ENCODE measurements around the gene TRPM5.

TRPM5 gene

DNA sequence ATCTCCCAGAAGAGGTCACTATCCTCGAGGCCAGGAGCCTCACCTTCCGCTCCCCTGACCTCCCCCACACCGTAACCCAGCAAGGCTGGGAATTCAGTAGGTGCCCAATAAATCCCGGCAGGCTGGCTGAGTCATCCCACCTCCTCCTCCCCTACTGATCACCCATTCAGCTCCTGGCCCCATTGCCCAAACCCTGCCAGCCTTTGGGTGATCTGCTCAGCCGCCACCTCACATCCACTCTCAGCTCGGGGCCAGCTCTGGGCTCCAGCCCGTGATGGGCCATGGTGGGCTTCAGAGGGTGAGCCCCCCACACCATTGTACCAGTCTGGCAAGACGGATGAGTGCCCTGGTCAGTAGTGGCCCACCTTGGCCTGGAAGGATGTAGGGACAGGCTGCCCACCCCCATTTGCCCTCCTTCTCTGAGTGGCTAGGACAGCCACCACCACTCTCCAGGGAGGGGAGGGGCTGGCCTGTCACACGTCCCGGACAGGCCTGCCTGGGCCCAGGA lies 8.2 kb downstream of the TRPM5 start:
- DNase-seq (ENCODE audit: low spot score): no peak

DNA sequence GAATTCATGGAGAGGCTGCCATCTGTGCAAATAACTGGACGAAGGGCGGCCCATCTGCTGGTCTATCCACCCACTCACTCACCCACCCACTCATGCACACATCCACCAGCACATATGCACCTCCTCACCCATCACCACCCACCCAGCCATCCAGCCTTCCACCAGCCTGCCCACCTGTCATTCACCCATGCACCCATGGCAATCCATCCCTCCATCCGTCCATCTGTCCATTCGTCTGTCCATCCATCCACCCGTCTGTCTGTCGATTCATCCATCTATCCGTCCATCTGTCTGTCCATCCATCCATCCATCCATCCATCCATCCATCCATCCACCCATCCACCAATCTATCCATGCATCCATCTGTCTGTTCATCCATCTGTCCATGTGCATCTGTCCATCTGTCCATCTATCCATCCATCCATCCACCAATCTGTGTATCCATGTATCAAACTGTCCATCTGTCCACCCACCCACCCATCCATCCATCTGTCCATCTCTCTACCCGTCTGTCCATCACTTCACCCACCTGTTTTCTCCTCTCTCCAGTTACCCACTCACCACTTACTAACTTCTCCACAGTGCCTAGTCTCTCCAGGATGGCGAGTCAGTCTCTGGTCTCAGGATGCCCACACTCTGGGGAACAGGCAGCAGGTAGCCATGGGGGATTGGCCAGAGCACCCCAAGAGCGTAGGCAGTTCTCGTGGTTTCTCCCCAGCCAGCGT lies 8.9 kb downstream of the TRPM5 start:
- DNase-seq (ENCODE audit: low spot score): no peak

DNA sequence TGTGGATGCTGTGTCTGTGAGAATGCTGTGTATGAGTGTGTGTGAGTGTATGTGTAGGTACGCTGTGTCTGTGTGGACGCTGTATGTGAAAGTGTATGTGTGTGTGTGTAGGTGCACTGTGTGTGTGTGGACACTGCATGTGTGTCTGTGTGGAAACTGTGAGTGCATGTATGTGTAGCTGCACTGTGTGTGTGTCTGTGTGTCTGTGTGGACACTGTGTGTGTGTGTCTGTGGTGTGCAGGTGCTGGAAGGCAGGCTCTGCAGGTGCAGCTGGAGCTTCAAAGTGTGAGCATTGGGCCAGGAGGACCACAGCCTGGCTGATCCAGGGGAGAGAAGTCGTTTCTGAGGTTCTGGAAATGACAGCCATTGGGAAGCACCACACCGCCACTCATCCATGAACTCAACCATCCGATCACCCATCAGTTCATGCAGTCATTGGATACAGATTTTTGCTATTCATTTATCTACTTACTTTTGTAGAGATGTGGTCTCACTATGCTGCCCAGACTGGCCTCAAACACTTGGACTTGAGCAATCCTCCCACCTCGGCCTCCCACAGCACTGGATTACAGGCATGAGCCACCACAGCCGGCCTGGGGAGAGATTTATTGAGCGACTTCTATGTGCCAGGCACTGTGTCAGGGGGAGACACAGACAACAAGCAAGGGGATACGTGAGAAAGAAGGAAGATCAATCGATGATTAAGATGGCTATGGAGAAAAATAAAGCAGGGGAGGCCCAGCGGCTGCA lies 9.6 kb downstream of the TRPM5 start:
- no peak for DNase-seq (ENCODE audit: low spot score)

DNA sequence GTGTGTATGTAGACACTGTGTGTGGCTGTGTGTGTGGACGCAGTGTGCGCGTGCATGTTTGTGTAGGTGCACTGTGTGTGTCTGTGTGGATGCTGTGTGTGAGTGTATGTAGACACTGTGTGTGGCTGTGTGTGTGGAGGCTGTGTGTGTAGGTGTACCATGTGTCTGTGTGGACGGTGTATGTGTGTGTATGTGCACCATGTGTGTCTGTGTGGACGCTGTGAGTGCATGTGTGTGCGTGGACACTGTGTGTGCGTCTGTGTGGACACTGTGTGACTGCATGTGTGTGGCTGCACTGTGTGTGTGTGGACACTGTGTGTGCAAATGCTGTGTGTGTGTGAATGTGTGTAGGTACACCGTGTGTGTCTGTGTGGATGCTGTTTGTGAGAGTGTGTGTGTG lies 10.3 kb downstream of the TRPM5 start:
- no peak for DNase-seq (ENCODE audit: low spot score)

DNA sequence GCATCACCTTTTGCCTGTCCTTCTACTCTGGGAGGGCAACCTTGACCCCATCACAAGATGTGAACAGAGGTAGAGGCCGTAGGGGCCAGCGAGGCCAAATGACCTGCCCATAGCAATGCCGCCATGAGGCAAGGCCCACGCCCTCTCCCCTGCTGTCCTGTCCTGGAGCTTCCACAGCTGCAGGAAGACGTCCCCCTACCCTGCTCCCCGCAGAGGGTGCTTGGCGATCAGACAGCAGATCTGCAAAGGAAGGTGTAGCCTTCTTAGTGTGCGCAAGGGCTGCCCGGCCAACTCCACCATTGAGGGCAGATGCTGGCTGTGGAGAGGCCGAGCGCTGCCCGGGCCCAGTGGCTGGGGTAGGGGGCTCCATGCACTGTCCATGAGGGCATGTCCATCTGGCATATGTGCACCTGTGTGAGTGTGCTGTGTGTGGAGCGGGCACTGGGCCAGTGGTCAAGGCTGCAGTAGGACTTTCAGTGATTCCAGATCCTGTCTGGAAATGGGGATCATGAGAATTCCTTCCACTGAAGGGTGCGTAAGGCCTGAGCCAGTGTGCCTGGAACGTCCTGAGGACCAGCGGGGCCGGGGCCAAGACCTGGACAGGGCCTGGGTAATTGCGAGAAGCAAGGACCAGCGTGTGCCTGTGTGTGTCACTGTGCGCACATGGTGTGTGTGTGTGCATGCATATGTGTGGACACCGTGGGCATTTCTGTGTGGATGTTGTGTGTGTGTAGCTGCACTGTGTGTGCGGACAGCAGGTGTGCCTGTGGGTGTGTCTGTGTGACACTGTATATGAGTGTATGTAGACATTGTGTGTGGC lies 11.0 kb downstream of the TRPM5 start:
- no peak for DNase-seq (ENCODE audit: low spot score)

DNA sequence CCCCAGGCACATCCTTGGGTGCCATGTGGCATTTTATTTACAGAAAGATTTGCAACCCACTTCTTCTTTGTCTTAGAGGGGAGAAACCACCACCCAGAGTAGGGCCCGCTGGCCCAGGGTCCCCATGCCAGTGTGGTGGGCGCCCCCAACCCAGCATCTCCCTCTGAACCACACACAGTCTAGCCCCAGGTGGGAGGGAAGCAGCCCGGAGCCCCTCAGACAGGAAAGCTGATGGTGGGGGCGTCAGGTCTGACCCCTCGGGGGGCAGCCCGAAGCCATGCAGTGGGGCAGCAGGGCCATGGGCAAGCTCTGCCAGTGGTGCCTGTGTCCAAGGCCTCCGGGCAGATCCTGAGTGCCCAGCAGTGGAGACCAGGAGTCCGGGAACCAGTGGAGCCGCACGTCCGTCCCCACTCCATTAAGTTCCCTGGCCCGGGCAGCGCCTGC lies 11.7 kb downstream of the TRPM5 start:
- DNase-seq (ENCODE audit: low spot score): no peak

DNA sequence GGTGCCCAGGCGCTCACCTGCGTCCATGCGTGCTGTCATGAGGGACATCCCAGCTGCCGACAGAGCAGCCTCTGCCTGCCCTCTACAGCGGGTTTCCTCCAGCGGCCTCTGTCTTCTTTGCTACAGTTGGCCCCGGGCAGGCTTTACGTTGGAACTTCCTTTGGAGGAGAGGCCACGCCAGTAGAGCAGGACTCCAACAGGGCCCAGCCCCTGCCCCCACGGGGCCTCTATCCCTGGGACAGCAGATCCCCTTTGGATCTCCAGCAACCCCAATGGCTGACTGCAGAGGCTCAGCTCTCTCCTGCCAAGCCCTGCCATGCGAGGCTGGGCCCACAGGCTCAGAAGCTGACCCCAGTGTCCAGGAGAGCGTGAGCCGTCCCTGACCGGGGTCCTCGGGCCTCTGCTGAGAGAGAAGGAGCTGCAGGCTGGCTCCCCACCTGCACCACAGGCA lies 12.1 kb downstream of the TRPM5 start:
- DNase-seq (ENCODE audit: low spot score): no peak

DNA sequence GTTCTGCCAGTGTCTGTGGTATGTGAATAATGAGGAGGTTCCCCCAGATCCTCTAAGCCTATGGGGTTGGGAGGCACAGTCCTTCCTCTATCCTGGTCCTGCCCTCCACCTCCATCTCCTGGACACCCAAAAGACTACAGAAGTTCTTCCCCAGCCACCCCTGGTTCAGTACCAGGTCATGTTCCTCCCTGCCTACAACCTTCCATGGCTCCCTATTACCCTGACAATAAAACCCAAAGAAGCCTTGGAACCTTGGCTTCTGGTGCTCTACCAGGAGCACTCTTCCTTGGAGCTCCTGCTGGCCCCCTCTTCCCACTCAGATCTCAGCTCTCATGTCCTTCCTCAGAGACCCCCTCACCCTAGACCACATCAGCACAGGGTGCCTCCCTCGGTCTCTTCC lies 12.9 kb downstream of the TRPM5 start:
- DNase-seq (ENCODE audit: low spot score): no peak

DNA sequence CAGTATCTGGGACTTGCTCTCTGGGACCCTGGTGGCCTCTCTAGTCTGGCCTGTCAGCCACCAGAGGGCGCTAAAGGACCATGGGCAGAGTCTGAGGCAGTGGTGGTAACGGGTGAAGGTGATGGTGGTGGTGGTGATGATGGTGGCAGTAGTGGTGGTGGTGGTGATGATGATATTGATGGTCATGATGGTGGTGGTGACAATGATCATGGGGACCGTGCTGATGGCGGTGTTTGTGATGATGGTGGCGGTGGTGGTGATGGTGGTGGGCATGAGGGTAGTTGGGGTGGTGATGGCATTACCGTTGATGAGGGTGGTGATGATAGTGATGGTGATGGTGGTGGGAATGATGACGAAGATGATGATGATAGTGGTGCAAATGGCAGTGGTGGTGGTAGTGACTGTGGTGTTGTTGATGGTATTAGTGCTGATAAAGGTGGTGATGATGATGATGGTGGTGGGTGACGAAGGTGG lies 16.0 kb downstream of the TRPM5 start:
- peak; percentile 88 for DNase-seq (ENCODE audit: low spot score)

DNA sequence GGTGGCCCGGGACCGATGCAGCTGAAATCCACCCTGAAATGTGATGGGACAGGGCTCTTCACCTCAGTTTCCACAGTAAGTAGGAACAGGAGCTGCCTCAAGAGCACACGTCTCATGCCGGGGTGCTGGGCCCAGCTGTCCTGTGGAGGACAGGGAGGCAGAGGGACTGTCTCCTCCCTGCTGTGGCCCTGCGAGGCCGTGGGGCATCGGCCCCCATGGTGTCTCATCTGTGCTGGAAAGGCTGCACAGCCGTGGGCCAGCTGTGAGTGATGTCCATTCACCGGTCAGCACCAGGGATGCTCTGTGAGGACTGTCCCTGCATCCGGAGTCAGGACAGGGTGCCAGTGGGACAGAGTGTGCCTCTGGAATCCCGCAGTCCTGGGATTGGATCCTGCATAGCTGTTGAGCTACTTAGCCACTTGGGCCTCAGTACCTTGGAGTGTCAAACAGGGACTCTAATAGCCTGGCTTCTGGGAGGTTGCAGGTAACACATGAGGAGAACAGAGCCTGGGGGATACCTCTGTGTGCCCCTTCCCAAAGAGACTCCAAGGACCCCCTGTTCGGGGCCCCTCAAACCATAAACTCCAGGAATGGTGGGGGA lies 16.5 kb downstream of the TRPM5 start:
- no peak for DNase-seq (ENCODE audit: low spot score)

DNA sequence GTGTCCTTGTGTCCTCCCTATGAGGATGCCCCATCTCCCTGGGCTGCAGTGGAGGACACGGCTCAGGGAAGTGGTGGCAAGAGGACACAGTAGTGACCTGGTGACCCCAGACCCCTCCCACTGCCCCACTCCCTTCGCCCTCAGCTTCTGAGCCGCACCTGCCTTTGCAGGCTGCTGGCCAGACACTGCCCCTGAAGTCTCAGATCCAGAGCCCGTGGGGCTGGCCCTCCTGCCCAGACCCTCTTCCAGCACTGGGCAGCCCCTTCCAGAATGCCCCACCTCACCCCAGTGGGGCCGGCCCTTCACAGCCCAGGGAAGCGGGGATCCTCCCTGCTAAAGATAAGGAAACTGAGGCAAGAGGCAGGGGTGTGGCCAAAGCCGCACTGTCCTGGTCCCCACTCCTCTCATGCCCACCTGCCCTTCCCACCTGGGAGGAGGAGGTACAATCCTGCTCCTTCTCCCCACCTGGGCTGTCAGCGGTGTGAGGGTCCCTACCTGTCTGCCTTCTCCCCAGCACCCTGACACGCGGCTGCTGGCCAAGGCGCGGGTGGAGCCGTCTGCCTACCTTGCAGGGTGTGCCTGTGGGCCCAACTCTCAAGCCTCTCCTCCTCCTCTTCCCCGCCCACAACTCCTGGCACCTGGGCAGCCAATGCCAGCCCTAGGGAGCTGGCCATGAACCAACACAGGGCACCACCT lies 17.3 kb downstream of the TRPM5 start:
- DNase-seq (ENCODE audit: low spot score): no peak

DNA sequence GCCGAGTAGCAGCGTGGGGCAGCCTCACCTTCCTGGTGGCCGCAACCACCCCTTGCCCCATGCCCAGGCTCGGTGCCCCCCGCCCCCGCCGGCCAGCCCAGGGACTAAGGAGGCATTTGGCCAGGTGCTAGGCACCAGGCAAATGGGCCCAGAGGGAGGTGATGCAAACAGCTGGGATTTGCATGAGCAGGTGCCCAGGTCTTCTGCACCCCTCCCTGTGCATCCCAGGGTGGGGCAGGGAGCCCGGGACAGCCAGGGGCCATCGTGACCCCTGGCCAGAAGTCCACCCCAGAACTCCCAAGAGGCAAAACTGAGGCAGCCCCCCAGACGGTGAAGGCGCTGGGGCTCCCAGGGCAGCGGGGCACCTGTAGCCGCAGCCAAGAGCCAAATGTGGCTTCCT lies 18.1 kb downstream of the TRPM5 start:
- DNase-seq (ENCODE audit: low spot score): no peak

DNA sequence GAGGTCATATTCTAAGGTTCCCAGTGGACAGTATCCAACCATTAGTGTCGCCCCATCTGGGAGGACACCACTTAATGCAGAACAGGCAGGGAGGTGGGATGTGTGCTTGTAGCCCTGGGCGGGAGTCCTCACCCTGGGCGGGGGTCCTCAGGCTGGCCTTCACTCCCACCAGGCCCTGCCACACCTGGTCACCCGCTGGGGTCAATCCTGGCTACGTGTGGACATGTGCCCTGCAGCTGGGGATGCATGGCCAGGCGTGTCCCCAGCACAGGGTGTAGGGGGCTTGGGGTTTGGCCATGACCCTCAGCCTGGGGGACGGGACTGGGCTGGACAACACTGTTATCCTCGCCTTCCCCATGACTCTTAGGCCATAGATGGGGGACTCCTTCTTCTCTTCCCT lies 18.8 kb downstream of the TRPM5 start:
- no peak for DNase-seq (ENCODE audit: low spot score)

DNA sequence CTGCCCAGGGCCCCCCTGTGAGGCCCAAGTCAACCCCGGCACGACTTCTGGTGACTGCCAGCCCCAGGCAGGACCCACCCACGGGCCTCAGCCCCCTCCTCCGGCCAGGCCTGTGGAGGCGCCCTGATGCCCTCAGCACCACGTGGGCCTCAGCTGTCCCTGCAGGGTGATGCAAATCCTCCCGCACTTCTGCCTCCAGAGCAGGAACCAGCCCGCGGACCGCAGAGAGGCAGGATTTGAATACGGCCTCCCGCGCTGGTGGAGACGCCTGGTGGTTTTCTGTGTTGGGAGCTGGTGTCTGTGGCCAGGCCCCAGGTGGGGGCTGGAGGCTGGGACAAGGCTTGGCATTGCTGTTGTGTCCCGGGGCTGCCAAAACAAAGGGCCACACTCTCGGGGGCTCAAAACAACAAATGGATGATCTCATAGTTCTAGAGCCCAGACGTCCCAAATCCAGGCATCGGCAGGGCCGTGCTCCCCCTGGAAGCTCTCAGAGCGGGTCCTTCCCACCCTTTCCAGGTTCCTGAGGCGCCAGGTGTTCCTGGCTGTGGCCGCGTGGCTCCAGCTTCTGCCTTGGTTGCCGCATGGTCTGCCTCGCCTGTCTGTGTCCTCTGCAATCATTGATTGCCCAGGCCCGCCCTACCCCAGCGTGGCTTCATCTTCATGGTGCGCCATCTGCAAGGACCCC lies 19.4 kb downstream of the TRPM5 start:
- no peak for DNase-seq (ENCODE audit: low spot score)

DNA sequence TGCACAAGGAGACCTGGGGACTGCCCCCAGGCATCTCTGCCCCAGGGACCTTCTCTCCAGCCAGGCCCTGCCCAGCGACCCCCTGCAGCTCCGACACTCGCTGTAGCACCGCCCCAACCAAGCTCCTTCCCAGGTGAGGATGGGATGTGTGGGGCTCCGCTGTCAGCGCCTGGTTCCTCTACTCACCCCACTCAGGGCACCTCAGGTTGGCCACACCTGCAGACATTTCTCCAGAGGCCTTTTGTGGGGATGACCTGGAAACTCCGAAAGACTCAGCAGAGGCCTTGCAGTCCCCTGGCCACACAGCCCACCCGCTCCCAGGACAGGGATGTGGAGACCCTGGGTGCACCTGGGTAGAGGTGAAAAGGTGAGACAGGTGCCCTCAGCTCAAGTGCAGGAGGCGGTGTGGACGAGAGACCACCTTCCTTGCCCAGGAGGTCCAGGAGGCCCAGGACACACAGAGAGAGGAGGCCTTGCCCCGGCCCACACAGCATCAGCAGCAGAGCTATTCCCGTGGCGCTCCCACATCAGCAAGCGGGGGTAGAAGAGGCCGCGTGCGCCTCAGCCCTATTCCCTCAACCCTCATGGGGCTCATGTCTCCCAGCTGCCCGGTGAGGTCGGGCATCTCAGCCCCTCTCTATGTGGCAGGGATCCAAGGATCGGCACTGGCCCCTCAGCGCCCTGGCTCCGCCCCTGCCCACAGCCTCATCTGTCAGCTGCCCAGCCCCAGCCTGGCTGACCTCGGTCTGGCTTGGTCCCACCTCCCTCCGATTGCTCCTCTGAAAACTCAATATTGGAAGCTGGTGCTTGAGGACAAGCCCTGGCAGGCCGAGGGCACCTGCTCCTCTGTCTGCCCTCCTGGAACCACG lies 20.9 kb downstream of the TRPM5 start:
- no peak for DNase-seq (ENCODE audit: low spot score)

DNA sequence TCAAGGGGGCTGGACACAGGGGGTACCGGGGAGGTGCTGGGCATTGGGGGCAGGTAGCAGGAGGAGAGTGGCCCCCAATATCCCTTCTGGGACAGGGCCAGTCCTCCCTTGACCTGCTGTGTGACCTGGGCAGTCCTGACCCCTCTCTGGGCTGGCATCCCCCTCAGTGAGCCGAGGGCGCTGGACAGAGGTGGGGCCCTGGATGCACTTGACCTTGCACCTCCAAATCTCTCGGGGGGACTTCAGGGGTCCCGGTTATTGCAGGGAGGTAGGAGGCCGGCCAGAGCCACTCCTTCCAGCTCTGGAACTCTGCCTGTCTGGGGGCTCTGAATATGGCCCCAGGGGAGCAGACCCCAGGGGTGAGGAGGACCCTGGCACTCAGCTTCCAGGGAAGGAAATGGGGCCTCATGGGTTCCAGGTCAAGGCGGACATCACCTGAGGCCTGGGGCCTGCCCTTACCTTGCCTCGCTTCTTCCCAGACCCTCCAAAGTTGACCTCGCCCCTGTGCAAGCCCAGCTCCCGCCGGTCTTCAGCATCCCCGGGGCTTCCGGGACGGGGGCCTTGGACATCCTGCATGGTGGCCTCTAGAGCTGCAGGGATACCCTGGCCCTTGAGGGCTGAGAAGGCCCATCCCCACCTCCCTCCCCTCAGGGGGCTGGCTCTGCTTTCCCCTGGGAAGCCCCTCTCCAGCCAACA lies 21.7 kb downstream of the TRPM5 start:
- no peak for DNase-seq (ENCODE audit: low spot score)

DNA sequence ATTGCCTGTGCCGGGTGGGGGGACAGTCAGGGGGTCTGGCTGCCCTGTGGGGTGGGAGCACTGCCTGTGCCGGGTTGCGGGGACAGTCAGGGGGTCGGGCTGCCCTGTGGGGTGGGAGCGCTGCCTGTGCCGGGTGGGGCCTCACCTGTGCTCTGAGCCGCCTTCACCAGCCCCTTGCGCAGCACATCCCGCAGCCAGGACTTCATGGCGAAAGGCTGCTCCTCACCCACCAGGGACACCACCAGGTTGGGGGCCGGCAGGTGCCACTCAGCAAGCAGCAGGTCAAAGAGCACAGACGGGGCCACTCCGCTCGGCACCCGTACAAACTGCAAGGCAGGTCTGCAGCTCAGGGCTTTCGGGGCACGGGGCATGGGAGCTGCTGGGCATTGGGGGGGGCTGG lies 22.3 kb downstream of the TRPM5 start:
- no peak for DNase-seq (ENCODE audit: low spot score)

DNA sequence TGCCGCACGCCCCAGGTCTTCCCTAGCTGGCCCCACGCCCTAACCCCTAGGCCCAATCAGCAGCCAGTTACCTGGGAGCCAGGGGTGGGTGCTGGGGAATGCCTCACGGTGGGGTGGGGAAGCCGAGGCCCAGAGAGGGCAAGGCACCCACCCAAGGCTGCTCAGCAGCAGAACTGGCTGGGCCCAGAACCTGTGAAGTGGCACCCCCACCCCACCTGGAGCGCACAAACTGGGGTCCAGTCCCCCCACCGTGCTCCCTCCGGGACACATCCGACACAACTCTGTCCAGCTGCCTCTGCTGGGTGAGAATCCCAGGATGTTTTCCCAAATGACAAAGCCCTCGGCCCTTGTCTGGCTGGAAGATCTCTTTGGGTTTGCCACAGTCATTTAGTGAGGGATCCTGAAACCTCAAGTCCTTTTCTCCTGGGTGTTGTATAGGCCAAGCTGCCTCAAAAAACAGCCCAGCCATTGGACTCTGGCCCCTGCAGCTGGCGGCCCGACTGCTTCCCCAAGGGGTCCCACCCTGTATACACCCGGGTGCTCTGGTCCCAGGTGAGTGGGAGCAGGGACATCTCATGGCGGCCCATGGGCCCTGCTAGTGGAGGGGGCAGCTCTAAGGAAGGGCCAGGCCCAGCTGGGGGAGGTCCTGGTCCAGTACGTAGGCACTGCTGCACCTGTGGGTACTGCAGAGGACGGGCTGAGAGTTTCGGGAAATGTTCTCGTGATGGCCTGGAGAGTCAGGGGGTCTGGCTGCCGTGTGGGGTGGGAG lies 22.9 kb downstream of the TRPM5 start:
- DNase-seq (ENCODE audit: low spot score): no peak
